ENCODE data around the gene ZBTB17.
"Not testable (repeated sequence)": the region's sequence is repeated elsewhere in the genome, so short reads cannot be mapped to it uniquely, and the experiment has no call there.

The ZBTB17 gene

DNA sequence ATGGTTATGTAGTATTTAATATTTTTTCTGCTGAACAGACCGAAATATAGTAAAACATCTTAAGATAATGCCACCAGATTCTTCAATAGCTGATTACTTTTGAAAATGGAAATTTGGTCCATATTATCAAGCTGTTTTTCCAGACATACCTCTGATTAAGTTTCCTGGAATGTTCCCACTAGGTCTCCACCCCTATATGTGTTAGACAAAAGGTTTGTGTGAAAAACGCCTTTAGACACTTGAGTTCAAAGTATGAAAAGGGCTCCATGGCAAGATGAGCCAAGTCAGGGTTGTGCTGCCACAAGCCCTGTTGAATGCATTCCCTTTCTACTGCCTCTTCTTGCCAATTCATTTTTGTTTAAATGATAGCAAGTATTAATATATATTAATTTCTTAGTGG, 52.7 kb downstream of the ZBTB17 start:
- TF ChIP-seq, protein P1, sequence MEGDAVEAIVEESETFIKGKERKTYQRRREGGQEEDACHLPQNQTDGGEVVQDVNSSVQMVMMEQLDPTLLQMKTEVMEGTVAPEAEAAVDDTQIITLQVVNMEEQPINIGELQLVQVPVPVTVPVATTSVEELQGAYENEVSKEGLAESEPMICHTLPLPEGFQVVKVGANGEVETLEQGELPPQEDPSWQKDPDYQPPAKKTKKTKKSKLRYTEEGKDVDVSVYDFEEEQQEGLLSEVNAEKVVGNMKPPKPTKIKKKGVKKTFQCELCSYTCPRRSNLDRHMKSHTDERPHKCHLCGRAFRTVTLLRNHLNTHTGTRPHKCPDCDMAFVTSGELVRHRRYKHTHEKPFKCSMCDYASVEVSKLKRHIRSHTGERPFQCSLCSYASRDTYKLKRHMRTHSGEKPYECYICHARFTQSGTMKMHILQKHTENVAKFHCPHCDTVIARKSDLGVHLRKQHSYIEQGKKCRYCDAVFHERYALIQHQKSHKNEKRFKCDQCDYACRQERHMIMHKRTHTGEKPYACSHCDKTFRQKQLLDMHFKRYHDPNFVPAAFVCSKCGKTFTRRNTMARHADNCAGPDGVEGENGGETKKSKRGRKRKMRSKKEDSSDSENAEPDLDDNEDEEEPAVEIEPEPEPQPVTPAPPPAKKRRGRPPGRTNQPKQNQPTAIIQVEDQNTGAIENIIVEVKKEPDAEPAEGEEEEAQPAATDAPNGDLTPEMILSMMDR (conservative IDR thresholded peaks at IDR 0.05): no peak
- TF ChIP-seq ZFX (IDR thresholded peaks at IDR 0.05): no peak
- H3K27ac ChIP-seq: no peak overlapping the region

DNA sequence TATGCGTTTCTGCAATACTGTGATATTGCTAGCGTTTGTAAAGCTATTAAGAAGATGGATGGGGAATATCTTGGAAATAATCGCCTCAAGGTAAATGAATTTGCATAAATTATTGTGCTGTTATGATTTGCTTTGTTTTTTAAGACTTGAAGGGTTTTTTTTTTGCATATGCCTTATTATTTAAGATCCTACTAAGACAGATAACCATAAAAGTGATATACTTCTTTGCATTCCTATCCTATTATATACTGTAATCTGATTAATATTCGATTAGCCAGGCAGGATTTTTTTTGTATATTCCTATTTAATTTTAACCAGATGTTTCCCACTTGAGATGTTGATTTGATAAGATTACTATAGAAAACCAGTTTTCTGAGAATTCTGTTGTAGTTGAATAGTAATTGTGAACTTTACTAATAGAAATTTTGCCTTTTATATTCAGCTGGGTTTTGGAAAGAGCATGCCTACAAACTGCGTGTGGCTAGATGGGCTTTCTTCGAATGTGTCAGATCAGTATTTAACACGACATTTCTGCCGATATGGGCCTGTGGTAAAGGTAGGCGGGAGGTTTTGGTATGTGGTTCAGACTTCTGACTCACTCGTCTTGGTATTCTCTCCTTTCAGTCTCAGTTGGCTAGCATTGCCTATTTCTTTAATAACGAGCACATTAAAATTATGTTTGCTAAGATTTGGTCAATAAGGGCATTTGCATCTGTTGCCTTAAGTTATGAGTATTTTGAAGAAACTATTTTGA, 56.8 kb downstream of the ZBTB17 start:
- H3K27ac ChIP-seq: no peak overlapping the region
- TF ChIP-seq, protein P1 (conservative IDR thresholded peaks at IDR 0.05): no peak
- TF ChIP-seq ZFX (IDR thresholded peaks at IDR 0.05): no peak

DNA sequence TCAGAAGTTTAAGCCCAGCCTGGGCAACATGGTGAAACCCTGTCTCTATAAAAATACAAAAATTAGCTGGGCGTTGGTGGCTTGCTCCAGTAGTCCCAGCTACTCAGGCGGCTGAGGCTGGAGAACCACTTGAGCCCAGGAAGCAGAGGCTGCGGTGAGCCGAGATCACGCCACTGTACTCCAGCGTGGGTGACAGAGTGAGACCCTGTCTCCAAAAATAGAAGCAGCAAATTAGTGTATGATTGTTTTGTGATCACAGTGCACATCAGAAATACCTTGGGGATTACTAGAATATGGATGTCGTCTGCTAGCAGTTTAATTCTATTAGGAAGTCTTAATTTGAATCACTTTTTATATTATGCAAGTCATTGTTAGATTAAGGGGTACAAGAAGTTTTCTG, 59.0 kb downstream of the ZBTB17 start:
- H3K27ac ChIP-seq: no peak overlapping the region
- no peak for TF ChIP-seq ZFX (IDR thresholded peaks at IDR 0.05)
- TF ChIP-seq, protein P1 (conservative IDR thresholded peaks at IDR 0.05): no peak

DNA sequence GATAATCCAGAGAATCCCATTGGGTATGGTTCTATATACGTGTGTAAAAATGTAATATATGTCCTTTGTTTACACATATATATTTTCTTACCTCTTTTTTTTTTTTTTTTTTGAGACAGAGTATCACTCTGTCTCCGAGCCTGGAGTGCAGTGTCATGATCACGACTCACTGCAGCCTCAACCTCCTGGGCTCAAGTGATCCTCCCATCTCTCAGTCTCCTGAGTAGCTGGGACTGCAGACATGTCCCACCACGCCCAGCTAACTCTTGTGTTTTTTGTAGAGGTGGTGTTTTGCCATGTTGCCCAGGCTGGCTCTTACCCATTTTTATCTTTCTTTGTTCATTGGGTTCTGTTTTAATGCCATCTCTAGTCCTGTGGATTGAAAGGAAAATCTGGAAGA, 59.5 kb downstream of the ZBTB17 start:
- H3K27ac ChIP-seq: no peak overlapping the region

DNA sequence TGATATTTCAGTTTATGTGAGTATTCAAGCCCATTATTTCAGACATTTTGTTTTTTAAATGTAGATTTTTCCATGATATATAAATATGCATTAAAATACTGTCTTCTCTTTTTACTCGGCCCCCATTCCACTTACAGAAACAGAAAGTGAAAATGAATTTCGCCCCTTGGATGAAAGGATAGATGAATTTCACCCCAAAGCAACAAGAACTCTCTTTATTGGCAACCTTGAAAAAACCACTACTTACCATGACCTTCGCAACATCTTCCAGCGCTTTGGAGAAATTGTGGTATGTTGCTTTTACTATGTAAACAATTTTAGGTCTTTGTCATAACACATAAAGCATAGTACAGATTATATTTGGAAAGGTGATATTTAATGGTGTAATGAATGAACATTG, 59.9 kb downstream of the ZBTB17 start:
- H3K27ac ChIP-seq: no peak overlapping the region
- TF ChIP-seq ZFX (IDR thresholded peaks at IDR 0.05): no peak
- TF ChIP-seq, protein P1 (conservative IDR thresholded peaks at IDR 0.05): no peak

More for the DNA sequence above, 59.5 kb downstream of the ZBTB17 start:
- TF ChIP-seq, protein P1 (conservative IDR thresholded peaks at IDR 0.05): no peak
- TF ChIP-seq ZFX (IDR thresholded peaks at IDR 0.05): no peak

DNA sequence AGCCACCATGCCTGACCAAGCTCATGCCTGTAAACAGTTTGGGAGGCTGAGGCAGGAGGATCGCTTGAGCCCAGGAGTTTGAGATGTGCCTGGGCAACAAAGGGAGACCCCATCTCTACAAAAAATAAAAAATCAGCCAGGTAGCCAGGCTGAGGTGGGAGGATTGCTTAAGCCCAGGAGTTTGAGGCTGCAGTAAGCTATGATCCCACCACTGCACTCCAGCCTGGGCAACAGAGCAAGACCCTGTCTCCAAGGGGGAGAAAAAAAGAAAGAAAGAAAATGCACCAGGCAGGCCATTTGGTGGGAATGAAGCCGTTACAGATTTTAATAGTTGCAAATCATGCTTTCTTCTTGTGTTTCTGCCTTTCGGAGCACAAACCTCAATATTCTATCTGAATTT, 62.3 kb downstream of the ZBTB17 start:
- H3K27ac ChIP-seq: not testable (repeated sequence)

DNA sequence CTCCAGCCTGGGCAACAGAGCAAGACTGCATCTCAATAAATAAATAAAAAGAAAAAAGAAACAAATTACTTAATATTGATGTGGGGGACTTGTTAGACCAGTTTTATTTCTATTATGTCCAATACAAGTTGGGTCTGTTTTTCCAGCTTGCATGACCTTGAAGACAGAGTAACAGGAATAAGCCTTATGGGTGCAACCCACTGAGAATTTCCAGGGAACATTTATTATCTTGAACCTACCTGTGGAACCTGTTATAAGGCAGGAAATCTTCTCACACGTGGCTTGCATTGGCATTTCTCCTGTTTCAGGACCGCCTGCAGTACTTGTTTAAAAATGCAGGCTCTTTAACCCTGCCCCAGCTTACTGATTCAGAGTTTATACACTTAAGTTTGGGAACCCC, 64.0 kb downstream of the ZBTB17 start:
- H3K27ac ChIP-seq: peak overlapping the region; percentile 25
- no peak for TF ChIP-seq ZFX (IDR thresholded peaks at IDR 0.05)
- TF ChIP-seq, protein P1 (conservative IDR thresholded peaks at IDR 0.05): no peak; the same call in 1 of the 2 replicates

DNA sequence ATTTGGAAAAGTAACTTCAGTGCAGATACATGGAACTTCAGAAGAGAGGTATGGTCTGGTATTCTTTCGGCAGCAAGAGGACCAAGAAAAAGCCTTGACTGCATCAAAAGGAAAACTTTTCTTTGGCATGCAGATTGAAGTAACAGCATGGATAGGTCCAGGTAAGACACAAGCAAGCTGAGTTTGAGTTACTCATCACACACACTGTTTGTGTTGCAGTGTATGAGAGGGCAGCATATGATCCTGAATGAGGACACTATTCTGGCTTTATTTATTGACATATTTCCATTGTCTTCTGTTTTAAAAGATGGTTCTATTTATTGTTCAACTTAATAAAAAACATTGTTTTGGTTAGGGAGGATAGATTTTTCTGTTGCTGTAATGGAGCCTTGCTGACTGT, 64.8 kb downstream of the ZBTB17 start:
- H3K27ac ChIP-seq: no peak overlapping the region; the same call in 1 of the 2 replicates
- TF ChIP-seq, protein P1 (conservative IDR thresholded peaks at IDR 0.05): no peak
- no peak for TF ChIP-seq ZFX (IDR thresholded peaks at IDR 0.05)

Data from C4-2B (cell line).